GM20431 (cell line): Measurements from ENCODE around the gene PLEKHO2.

Experiments
- in situ Hi-C: fragments of 300-500 bp; cut with MseI, MboI; formaldehyde crosslinking; loops from one replicate; pipeline ENCODE4 v1.15.0; 2020; ENCODE audit warnings: low sequenced_read_pairs; ENCODE audit not compliant: unreplicated experiment

The PLEKHO2 gene

GRCh38 chr15:64909546-64909945 is 67.8 kb downstream of the PLEKHO2 start:
- in situ Hi-C loops: loop anchor here (10.0 kb wide), 1 partner anchor 175 kb away; no protein-coding TSS in a partner anchor

GRCh38 chr15:64911311-64912186 is 69.8 kb downstream of the PLEKHO2 start, which contains the start of gene ANKDD1A:
TSS of gene ANKDD1A (plus strand) at chr15:64911902. CDS start at chr15:64911931, 29 bp downstream.
- in situ Hi-C loops: no loop called here

GRCh38 chr15:64912379-64913325 is 70.9 kb downstream of the PLEKHO2 start:
- in situ Hi-C loops: no loop called here

- in situ Hi-C loops: no loop called here
Observed at GRCh38 chr15:64915518-64916227, 74.0 kb downstream of the PLEKHO2 start.

- in situ Hi-C loops: no loop called here
Observed at GRCh38 chr15:64916365-64916764, 74.7 kb downstream of the PLEKHO2 start.

- in situ Hi-C loops: no loop called here
Observed at GRCh38 chr15:64917211-64917610, 75.5 kb downstream of the PLEKHO2 start.
